Keratinocyte (primary cell): ENCODE results near the gene PEX10. TPM values are rescaled to one million over a fixed set of nuclear protein-coding genes. Genes with fewer than 3 reads are reported as not detected.

Experiments
- DNase-seq: peaks from one replicate; pipeline ENCODE4 v3.0.0-alpha.2; 2011; ENCODE audit warnings: low read depth, missing footprints, low spot score
- FAIRE-seq: peaks from 2 replicates; lab custom pipeline; 2011; peaks lifted over from hg19 to GRCh38; lab: Jason Lieb, UNC
- H2AFZ ChIP-seq: 2 replicates; pipeline ENCODE4 v1.6.0; 2012; ENCODE audit warnings: low read length, control low read depth, inconsistent platforms; ENCODE audit not compliant: control insufficient read depth
- H3K27ac ChIP-seq: 2 replicates; pipeline ENCODE4 v1.5.1; 2011; ENCODE audit warnings: low read length; ENCODE audit not compliant: control insufficient read depth, insufficient read depth
- H3K27me3 ChIP-seq: 3 replicates; pipeline ENCODE4 v1.6.0; 2011; ENCODE audit warnings: low read length; ENCODE audit not compliant: control insufficient read depth, insufficient read depth; ENCODE audit errors: extremely low read depth
- H3K36me3 ChIP-seq, 2 experiments: 2 replicates in 1 of 2; 3 replicates in 1 of 2; pipeline ENCODE4 v1.5.1; 2011; ENCODE audit warnings: low read length in 2 of 2, mild to moderate bottlenecking in 1 of 2; ENCODE audit not compliant: control insufficient read depth in 2 of 2, insufficient read depth in 2 of 2; ENCODE audit errors: extremely low read depth in 1 of 2
- H3K4me1 ChIP-seq: 3 replicates; pipeline ENCODE4 v1.5.1; 2011; ENCODE audit warnings: low read length; ENCODE audit not compliant: control insufficient read depth, insufficient read depth; ENCODE audit errors: extremely low read depth
- H3K4me2 ChIP-seq: 3 replicates; pipeline ENCODE4 v1.6.0; 2011; ENCODE audit warnings: low read depth, low read length; ENCODE audit not compliant: control insufficient read depth, insufficient read depth; ENCODE audit errors: extremely low read depth
- H3K4me3 ChIP-seq, 3 experiments: fragments of 200-600 bp in 1 of 3; sonication (generic) in 1 of 3; 2 replicates in 2 of 3; 3 replicates in 1 of 3; pipeline ENCODE4 v1.5.1; 2011 to 2016; ENCODE audit warnings: low read length in 3 of 3, mild to moderate bottlenecking in 3 of 3, control low read depth in 2 of 3, inconsistent platforms in 1 of 3, low read depth in 1 of 3, mixed read lengths in 1 of 3, mixed run types in 1 of 3, moderate library complexity in 1 of 3; ENCODE audit not compliant: control insufficient read depth in 2 of 3, insufficient read depth in 2 of 3; ENCODE audit errors: extremely low read depth in 1 of 3
- H3K79me2 ChIP-seq: 2 replicates; pipeline ENCODE4 v1.6.0; 2012; ENCODE audit warnings: low read length; ENCODE audit not compliant: control insufficient read depth, insufficient read depth
- H3K9ac ChIP-seq: 3 replicates; pipeline ENCODE4 v1.6.0; 2011; ENCODE audit warnings: low read length; ENCODE audit not compliant: control insufficient read depth, insufficient read depth; ENCODE audit errors: extremely low read depth
- H3K9me1 ChIP-seq: 3 replicates; pipeline ENCODE4 v1.6.0; 2011; ENCODE audit warnings: low read length; ENCODE audit not compliant: control insufficient read depth, insufficient read depth; ENCODE audit errors: extremely low read depth
- H3K9me3 ChIP-seq: 2 replicates; pipeline ENCODE4 v1.5.1; 2012; ENCODE audit warnings: low read depth, low read length; ENCODE audit not compliant: control insufficient read depth
- H4K20me1 ChIP-seq: 3 replicates; pipeline ENCODE4 v1.6.0; 2011; ENCODE audit warnings: low read length; ENCODE audit not compliant: control insufficient read depth, insufficient read depth; ENCODE audit errors: extremely low read depth
- EZH2 ChIP-seq: IDR thresholded peaks from one replicate; pipeline ENCODE4 v1.6.1; 2012; ENCODE audit warnings: inconsistent platforms, mild to moderate bottlenecking, low read length, moderate library complexity
- dilution Hi-C: fragments of 300-500 bp; cut with MboI; formaldehyde crosslinking; loops from one replicate; pipeline ENCODE4 v1.7.0; 2020; ENCODE audit warnings: low sequenced_read_pairs; ENCODE audit not compliant: extremely low pct_ligation_motif_present
- polyA plus RNA-seq, 5 experiments: library from polyadenylated mRNA; depleted of rRNA in 3 of 5; stranded (reverse) in 3 of 5; stranded (forward) in 1 of 5; unstranded in 1 of 5; fragments of >200 nt; gene quantifications; 1 replicate in 1 of 5; 2 replicates in 3 of 5; 3 replicates in 1 of 5; pipeline versions ENCODE4 v1.2.1 to v1.2.3, GENCODE V29; 2011 to 2012; ENCODE audit warnings: missing spikeins in 2 of 5, low read depth in 1 of 5, low replicate concordance in 1 of 5
- TF ChIP-seq, protein P1 (sequence below), 3 experiments: IDR thresholded peaks in 1 of 3; conservative IDR thresholded peaks in 1 of 3; optimal IDR thresholded peaks in 1 of 3; 2 replicates in 2 of 3; 3 replicates in 1 of 3; pipeline versions ENCODE3 to v1.5.1; 2011; ENCODE audit warnings: low read length in 3 of 3, mild to moderate bottlenecking in 3 of 3, moderate library complexity in 2 of 3, control low read depth in 1 of 3, inconsistent platforms in 1 of 3; ENCODE audit not compliant: insufficient read depth in 2 of 3; ENCODE audit errors: extremely low read depth in 1 of 3

The PEX10 gene
- polyA plus RNA-seq, 1 donor (not counting 4 experiments of a cell fraction or from before 2014, with no cell fraction given), result 13.8 TPM

DNA sequence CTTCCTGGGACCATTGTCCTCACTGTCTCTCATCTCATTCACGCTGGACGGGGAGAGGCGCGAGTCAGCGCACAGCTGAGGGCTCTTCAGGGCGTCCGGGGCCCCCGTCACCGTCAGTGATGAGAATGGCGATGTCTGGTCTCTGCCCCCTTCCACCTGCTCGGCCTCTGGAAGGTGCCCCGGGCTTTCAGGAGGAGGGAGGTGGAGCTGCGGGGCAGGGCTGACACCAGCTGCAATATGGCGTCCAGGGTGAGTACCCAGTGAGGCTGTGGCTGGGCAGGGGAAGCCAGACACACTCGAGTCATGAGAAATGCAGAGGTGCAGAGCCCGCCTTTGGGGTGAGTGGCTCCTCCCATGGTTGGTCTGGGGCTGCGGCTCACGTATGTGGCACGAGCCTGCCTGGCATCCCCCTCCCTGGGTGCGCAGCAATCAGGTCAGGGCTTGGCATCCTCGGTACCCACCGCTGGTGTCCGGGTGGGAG lies 36.1 kb downstream of the PEX10 start:
- Histone ChIP-seq H3K9me1 (no peaks in the 10 kb centered on the region), H3K4me3 (no peak overlapping the region)
- no peak for DNase-seq

DNA sequence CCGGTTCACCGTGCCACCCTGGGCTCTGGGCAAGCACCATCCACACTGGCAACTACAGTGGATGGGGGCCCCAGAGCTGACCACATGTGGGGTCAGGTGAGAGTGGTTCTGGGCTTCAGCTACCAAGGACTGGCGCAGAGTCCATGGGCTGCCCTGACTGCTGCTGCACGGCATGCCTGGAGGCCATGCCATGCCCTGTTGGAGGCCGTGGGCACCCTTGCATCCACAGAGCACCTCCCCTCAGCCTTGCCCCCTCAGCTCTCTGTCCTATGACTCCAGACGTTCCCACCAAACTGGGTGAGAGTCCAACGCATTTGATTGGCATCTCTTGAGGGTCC lies 36.5 kb downstream of the PEX10 start:
- Histone ChIP-seq H3K9me1 (no peaks in the 10 kb centered on the region), H3K9me3 (no peaks in the 10 kb centered on the region), H3K27me3 (peaks cover 25% of the 10 kb centered on the region), H3K4me2 (no peak overlapping the region), H3K4me1 (no peaks in the 10 kb centered on the region), H2AFZ (no peak overlapping the region), H3K36me3 (no peaks in the 10 kb centered on the region), H3K79me2 (no peaks in the 10 kb centered on the region), H3K27ac (no peak overlapping the region), H3K9ac (no peak overlapping the region), H3K4me3 (no peak overlapping the region), H4K20me1 (no peaks in the 10 kb centered on the region)
- dilution Hi-C loops, result no loop called here
- no peak for DNase-seq
- TF ChIP-seq, protein P1, sequence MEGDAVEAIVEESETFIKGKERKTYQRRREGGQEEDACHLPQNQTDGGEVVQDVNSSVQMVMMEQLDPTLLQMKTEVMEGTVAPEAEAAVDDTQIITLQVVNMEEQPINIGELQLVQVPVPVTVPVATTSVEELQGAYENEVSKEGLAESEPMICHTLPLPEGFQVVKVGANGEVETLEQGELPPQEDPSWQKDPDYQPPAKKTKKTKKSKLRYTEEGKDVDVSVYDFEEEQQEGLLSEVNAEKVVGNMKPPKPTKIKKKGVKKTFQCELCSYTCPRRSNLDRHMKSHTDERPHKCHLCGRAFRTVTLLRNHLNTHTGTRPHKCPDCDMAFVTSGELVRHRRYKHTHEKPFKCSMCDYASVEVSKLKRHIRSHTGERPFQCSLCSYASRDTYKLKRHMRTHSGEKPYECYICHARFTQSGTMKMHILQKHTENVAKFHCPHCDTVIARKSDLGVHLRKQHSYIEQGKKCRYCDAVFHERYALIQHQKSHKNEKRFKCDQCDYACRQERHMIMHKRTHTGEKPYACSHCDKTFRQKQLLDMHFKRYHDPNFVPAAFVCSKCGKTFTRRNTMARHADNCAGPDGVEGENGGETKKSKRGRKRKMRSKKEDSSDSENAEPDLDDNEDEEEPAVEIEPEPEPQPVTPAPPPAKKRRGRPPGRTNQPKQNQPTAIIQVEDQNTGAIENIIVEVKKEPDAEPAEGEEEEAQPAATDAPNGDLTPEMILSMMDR (optimal IDR thresholded peaks at IDR 0.05 in 1 of 3, IDR thresholded peaks at IDR 0.05 in 1 of 3, conservative IDR thresholded peaks at IDR 0.05 in 1 of 3; ENCODE audit: extremely low read depth in 1 of 3, insufficient read depth in 2 of 3, low read length in 3 of 3), result no peak
- TF ChIP-seq EZH2, result no peak
- no peak for FAIRE-seq

More for the DNA sequence above, 36.1 kb downstream of the PEX10 start:
- dilution Hi-C loops, result no loop called here
- Histone ChIP-seq H3K4me1 (no peaks in the 10 kb centered on the region), H4K20me1 (no peaks in the 10 kb centered on the region), H3K36me3 (no peaks in the 10 kb centered on the region), H3K4me2 (no peak overlapping the region), H2AFZ (no peak overlapping the region), H3K27me3 (peaks cover 25% of the 10 kb centered on the region), H3K27ac (no peak overlapping the region), H3K9me3 (no peaks in the 10 kb centered on the region), H3K79me2 (no peaks in the 10 kb centered on the region), H3K9ac (no peak overlapping the region)
- TF ChIP-seq, protein P1 (optimal IDR thresholded peaks at IDR 0.05 in 1 of 3, IDR thresholded peaks at IDR 0.05 in 1 of 3, conservative IDR thresholded peaks at IDR 0.05 in 1 of 3; ENCODE audit: extremely low read depth in 1 of 3, insufficient read depth in 2 of 3, low read length in 3 of 3), result no peak
- no peak for TF ChIP-seq EZH2
- FAIRE-seq, result no peak
